Endothelial cell of umbilical vein (primary cell): ENCODE data around the gene CUBN. TPM values are rescaled to one million over a fixed set of nuclear protein-coding genes. Genes with fewer than 3 reads are reported as not detected.

Experiments used
- BruUV-seq: library from RNA; stranded (reverse); fragments of 400-500 nt; replicated peaks from 2 replicates; lab custom pipeline; 2021; lab: Mats Ljungman, UMichigan
- CTCF ChIA-PET: fragments of 300-600, 350-600 bp; sonication (Branson Sonifier 250); formaldehyde crosslinking; loops from one replicate; lab custom pipeline; 2021; ENCODE audit warnings: antibody characterized with exemption, inconsistent platforms; lab: Charles Lee
- POLR2A ChIA-PET: fragments of 300-600, 350-600 bp; sonication (Branson Sonifier 250); formaldehyde crosslinking; loops from one replicate; lab custom pipeline; 2021; ENCODE audit warnings: antibody characterized with exemption, inconsistent platforms; lab: Charles Lee
- DNase-seq: peaks from one replicate; pipeline ENCODE4 v3.0.0-alpha.2; 2011; ENCODE audit warnings: low read depth, low spot score
- FAIRE-seq: peaks from 2 replicates; lab custom pipeline; 2011; peaks lifted over from hg19 to GRCh38; lab: Jason Lieb, UNC
- H2AFZ ChIP-seq: 2 replicates; pipeline ENCODE4 v1.6.0; 2012; ENCODE audit warnings: low read depth, low read length, control low read depth, inconsistent platforms
- H3K27ac ChIP-seq: 2 replicates; pipeline ENCODE4 v1.5.1; 2011; ENCODE audit warnings: low read depth, mild to moderate bottlenecking, control low read depth, low read length, moderate library complexity; ENCODE audit not compliant: insufficient read depth
- H3K27me3 ChIP-seq, 2 experiments: 2 replicates each; pipeline versions ENCODE4 v1.6.0 to v1.6.1; 2011; ENCODE audit warnings: low read length in 2 of 2, mixed read lengths in 1 of 2; ENCODE audit not compliant: control insufficient read depth in 2 of 2, insufficient read depth in 2 of 2
- H3K36me3 ChIP-seq, 2 experiments: 2 replicates in 1 of 2; 3 replicates in 1 of 2; pipeline ENCODE4 v1.5.1; 2011; ENCODE audit warnings: low read length in 2 of 2, mild to moderate bottlenecking in 1 of 2, moderate library complexity in 1 of 2; ENCODE audit not compliant: control insufficient read depth in 2 of 2, insufficient read depth in 2 of 2; ENCODE audit errors: extremely low read depth in 1 of 2
- H3K4me1 ChIP-seq: 3 replicates; pipeline ENCODE4 v1.5.1; 2011; ENCODE audit warnings: mild to moderate bottlenecking, low read length; ENCODE audit not compliant: control insufficient read depth, insufficient read depth; ENCODE audit errors: extremely low read depth
- H3K4me2 ChIP-seq: 2 replicates; pipeline ENCODE4 v1.6.1; 2011; ENCODE audit warnings: low read length, control low read depth, mixed read lengths; ENCODE audit not compliant: insufficient read depth
- H3K4me3 ChIP-seq, 3 experiments: fragments of 200-600 bp in 1 of 3; sonication (generic), shearing (Covaris generic) in 1 of 3; replicated peaks in 1 of 3; 2 replicates each; pipeline ENCODE4 v1.5.1; 2011 to 2016; ENCODE audit warnings: control low read depth in 3 of 3, low read length in 3 of 3, mild to moderate bottlenecking in 2 of 3, inconsistent platforms in 1 of 3, low read depth in 1 of 3, moderate library complexity in 1 of 3; ENCODE audit not compliant: insufficient read depth in 1 of 3
- H3K79me2 ChIP-seq: 2 replicates; pipeline ENCODE4 v1.6.0; 2012; ENCODE audit warnings: low read length, inconsistent platforms; ENCODE audit not compliant: control insufficient read depth, insufficient read depth
- H3K9ac ChIP-seq: replicated peaks from 2 replicates; pipeline ENCODE3; 2011; ENCODE audit warnings: low read length, control low read depth; ENCODE audit not compliant: insufficient read depth; ENCODE audit errors: extremely low read depth
- H3K9me1 ChIP-seq: replicated peaks from 3 replicates; pipeline ENCODE4 v1.6.0; 2011; ENCODE audit warnings: mild to moderate bottlenecking, low read length; ENCODE audit not compliant: control insufficient read depth, insufficient read depth; ENCODE audit errors: extremely low read depth
- H3K9me3 ChIP-seq: replicated peaks from 2 replicates; pipeline ENCODE4 v1.5.1; 2012; ENCODE audit warnings: low read length, inconsistent platforms; ENCODE audit not compliant: control insufficient read depth, insufficient read depth
- H4K20me1 ChIP-seq: replicated peaks from 2 replicates; pipeline ENCODE3; 2011; ENCODE audit warnings: mild to moderate bottlenecking, low read length; ENCODE audit not compliant: control insufficient read depth, insufficient read depth; ENCODE audit errors: extremely low read depth
- EZH2 ChIP-seq: IDR thresholded peaks from 2 replicates; pipeline ENCODE4 v1.6.1; 2012; ENCODE audit warnings: borderline replicate concordance, low read depth, mild to moderate bottlenecking, moderate library complexity, low read length, inconsistent platforms; ENCODE audit not compliant: severe bottlenecking
- FOS ChIP-seq: IDR thresholded peaks from 2 replicates; pipeline ENCODE4 v1.6.1; 2011; ENCODE audit warnings: mild to moderate bottlenecking, low read length, moderate library complexity, borderline replicate concordance; ENCODE audit not compliant: insufficient read depth
- GATA2 ChIP-seq: IDR thresholded peaks from 2 replicates; pipeline ENCODE4 v1.7.0; 2011; ENCODE audit warnings: low read depth, mild to moderate bottlenecking, moderate library complexity, mixed read lengths, low read length; ENCODE audit not compliant: insufficient read length, insufficient read depth
- JUN ChIP-seq: IDR thresholded peaks from 2 replicates; pipeline ENCODE4 v1.6.1; 2011; ENCODE audit warnings: borderline replicate concordance, low read depth; ENCODE audit not compliant: insufficient read length, insufficient read depth
- MAX ChIP-seq: IDR thresholded peaks from 2 replicates; pipeline ENCODE4 v1.6.1; 2011; ENCODE audit not compliant: insufficient read depth, insufficient read length
- MYC ChIP-seq: IDR thresholded peaks from one replicate; pipeline ENCODE4 v1.6.1; 2011; ENCODE audit warnings: mild to moderate bottlenecking, low read depth, low read length
- POLR2A ChIP-seq: IDR thresholded peaks from 2 replicates; pipeline ENCODE4 v1.6.1; 2012; ENCODE audit warnings: low read depth, mild to moderate bottlenecking, control low read depth, low read length
- POLR2AphosphoS5 ChIP-seq: IDR thresholded peaks from 2 replicates; pipeline ENCODE4 v1.6.1; 2012; ENCODE audit warnings: low read depth, mild to moderate bottlenecking, control low read depth, low read length, moderate library complexity; ENCODE audit not compliant: insufficient read depth
- dilution Hi-C: fragments of 300-500 bp; cut with MboI; formaldehyde crosslinking; loops from one replicate; pipeline ENCODE4 v1.15.0; 2019; ENCODE audit warnings: low sequenced_read_pairs; ENCODE audit not compliant: extremely low pct_ligation_motif_present
- intact Hi-C: fragments of 100-400 bp; cut with micrococcal nuclease; formaldehyde crosslinking; loops from one replicate; pipeline ENCODE4 v1.10.0; 2022
- polyA plus RNA-seq, 4 experiments: library from polyadenylated mRNA; depleted of rRNA in 3 of 4; stranded (reverse) in 3 of 4; unstranded in 1 of 4; fragments of >200 nt; gene quantifications; 2 replicates each; pipeline versions ENCODE4 v1.2.1 to v1.2.3, GENCODE V29; 2011 to 2012; ENCODE audit warnings: missing spikeins in 1 of 4
- total RNA-seq: library from RNA; stranded (reverse); gene quantifications from 2 replicates; pipeline ENCODE4 v1.2.3, GENCODE V29; 2021
- TF ChIP-seq, protein P1 (sequence below), 2 donors: IDR thresholded peaks; 1 replicate in 1 of 2; 2 replicates in 1 of 2; pipeline ENCODE4 v1.5.1; 2011; ENCODE audit warnings: low read length in 2 of 2, mild to moderate bottlenecking in 2 of 2, moderate library complexity in 2 of 2, control low read depth in 1 of 2, inconsistent platforms in 1 of 2, low read depth in 1 of 2; ENCODE audit not compliant: insufficient read depth in 1 of 2; ENCODE audit errors: extremely low read depth in 1 of 2

Gene CUBN
- total and polyA plus RNA-seq, 2 donors (not counting 3 experiments of a cell fraction or from before 2014, with no cell fraction given), result 2.7 to 4.6 TPM

- no peaks in the 10 kb centered on the region for H4K20me1 ChIP-seq
- intact Hi-C loops (no loop called here), dilution Hi-C loops (no loop called here)
- no peak overlapping the region for H3K4me2 ChIP-seq
- H3K4me3 ChIP-seq, result no peak overlapping the region
- H3K27me3 ChIP-seq, result no peaks in the 10 kb centered on the region
- no peak overlapping the region for H3K27ac ChIP-seq
- FAIRE-seq (peak; percentile 12), DNase-seq (no peak)
- no peaks in the 10 kb centered on the region for H3K4me1 ChIP-seq
- no peaks in the 10 kb centered on the region for H3K9me3 ChIP-seq
- H3K9me1 ChIP-seq, result no peaks in the 10 kb centered on the region
- H3K9ac ChIP-seq, result no peak overlapping the region
- H3K79me2 ChIP-seq, result no peaks in the 10 kb centered on the region
- no peaks in the 10 kb centered on the region for H3K36me3 ChIP-seq
- no TSS peak for BruUV-seq
- TF ChIP-seq POLR2A, result no peak
- TF ChIP-seq, protein P1, sequence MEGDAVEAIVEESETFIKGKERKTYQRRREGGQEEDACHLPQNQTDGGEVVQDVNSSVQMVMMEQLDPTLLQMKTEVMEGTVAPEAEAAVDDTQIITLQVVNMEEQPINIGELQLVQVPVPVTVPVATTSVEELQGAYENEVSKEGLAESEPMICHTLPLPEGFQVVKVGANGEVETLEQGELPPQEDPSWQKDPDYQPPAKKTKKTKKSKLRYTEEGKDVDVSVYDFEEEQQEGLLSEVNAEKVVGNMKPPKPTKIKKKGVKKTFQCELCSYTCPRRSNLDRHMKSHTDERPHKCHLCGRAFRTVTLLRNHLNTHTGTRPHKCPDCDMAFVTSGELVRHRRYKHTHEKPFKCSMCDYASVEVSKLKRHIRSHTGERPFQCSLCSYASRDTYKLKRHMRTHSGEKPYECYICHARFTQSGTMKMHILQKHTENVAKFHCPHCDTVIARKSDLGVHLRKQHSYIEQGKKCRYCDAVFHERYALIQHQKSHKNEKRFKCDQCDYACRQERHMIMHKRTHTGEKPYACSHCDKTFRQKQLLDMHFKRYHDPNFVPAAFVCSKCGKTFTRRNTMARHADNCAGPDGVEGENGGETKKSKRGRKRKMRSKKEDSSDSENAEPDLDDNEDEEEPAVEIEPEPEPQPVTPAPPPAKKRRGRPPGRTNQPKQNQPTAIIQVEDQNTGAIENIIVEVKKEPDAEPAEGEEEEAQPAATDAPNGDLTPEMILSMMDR (IDR thresholded peaks at IDR 0.05; ENCODE audit: extremely low read depth in 1 of 2, insufficient read depth in 1 of 2, low read depth in 1 of 2, low read length in 2 of 2), result no peak
- no peak for TF ChIP-seq GATA2
- TF ChIP-seq EZH2, result no peak
- TF ChIP-seq MAX, result no peak
- no peak for TF ChIP-seq POLR2AphosphoS5
- TF ChIP-seq FOS, result no peak
- TF ChIP-seq MYC, result no peak
- TF ChIP-seq JUN, result no peak
- CTCF ChIA-PET, result interaction anchor here (1.4 kb wide), 1 partner anchor 9 kb away, joined by 3 read pairs; no protein-coding TSS in a partner anchor
- no peak overlapping the region for H2AFZ ChIP-seq
- POLR2A ChIA-PET, result no interaction called here
These were observed 12.1 kb upstream of the CUBN start for GRCh38 chr10:17141504-17142229.
